Urinary bladder (tissue), 4 donors: ENCODE results near the gene TRDN. TPM values are rescaled to one million over a fixed set of nuclear protein-coding genes. Genes with fewer than 3 reads are reported as not detected.

Experiments
- DNase-seq: peaks from one replicate; pipeline ENCODE4 v3.0.0-alpha.2; 2015; ENCODE audit errors: extremely low spot score
- H3K27ac ChIP-seq: one replicate; pipeline ENCODE4 v1.5.1; 2013; ENCODE audit warnings: low read depth, mild to moderate bottlenecking, moderate library complexity
- H3K36me3 ChIP-seq: one replicate; pipeline ENCODE4 v1.6.1; 2013; ENCODE audit warnings: mild to moderate bottlenecking, moderate library complexity; ENCODE audit not compliant: insufficient read depth
- H3K4me1 ChIP-seq: one replicate; pipeline ENCODE4 v1.6.1; 2013; ENCODE audit warnings: mild to moderate bottlenecking, moderate library complexity; ENCODE audit not compliant: insufficient read depth
- H3K4me3 ChIP-seq: one replicate; pipeline ENCODE4 v1.5.1; 2013; ENCODE audit warnings: low read depth, low read length
- WGBS: extraction: QIAGEN DNeasy Blood & Tissue Kit; methylation state at CpG from one replicate; pipeline ENCODE4 v1.1.7; 2013; 5-methylcytosine and 5-hydroxymethylcytosine counted together
- polyA plus RNA-seq: library from polyadenylated mRNA; stranded (reverse); fragments of 200-250 nt; gene quantifications from one replicate; pipeline ENCODE4 v1.2.3, GENCODE V29; 2013
- total RNA-seq: library from RNA; depleted of rRNA; stranded (reverse); fragments of >200 nt; gene quantifications from one replicate; pipeline ENCODE4 v1.2.3, GENCODE V29; 2014
- donor health status: healthy with polysubstance abuse.
- donor health status: healthy.

The TRDN gene
- total and polyA plus RNA-seq, 2 donors: 0.09 to 13.5 TPM

DNA sequence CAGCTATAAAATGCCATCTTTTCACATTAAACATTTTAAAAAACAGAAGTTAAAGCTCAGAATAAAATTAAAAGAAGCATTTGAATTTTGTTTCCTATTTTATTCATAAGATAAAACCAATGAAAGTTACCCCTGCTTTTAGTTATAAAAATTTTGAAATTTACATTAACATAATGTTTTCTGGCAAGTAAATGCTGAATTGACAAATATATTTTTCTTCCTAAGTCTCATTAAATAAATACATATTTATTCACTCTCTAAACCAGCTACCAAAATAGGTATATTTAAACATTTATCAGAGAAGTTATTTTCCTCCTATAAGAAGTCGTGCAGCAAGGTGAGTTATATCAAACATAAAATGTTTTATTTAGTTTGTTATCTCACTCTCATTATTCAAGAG, 213.6 kb downstream of the TRDN start:
- Histone ChIP-seq H3K4me1 (no peaks in the 10 kb centered on the region), H3K4me3 (no peak overlapping the region), H3K27ac (no peak overlapping the region), H3K36me3 (no peaks in the 10 kb centered on the region)
- no peak for DNase-seq
- WGBS: 59% methylated on average over 1 of the region's 1 CpG

DNA sequence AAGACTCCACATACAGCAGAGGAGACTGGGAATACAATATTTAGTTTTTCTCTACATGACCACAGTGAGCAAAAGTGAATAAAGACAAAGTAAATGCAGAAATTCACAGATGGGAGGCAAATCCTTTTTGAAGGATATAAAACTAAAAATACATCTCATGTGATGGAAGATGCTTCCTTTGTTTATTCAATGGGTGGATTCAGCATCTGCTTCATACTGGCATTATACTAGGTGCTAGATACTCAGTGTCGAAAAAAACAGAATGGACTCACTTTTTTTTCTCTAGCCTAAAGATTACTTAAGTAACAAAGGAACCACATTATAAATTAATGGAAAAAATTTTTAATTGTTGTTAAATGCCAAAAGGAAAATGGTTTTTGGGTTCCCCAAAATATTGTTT, 216.2 kb downstream of the TRDN start:
- 65% methylated on average over 1 of the region's 1 CpG for WGBS
- Histone ChIP-seq H3K4me1 (no peaks in the 10 kb centered on the region), H3K27ac (no peak overlapping the region), H3K4me3 (no peak overlapping the region), H3K36me3 (no peaks in the 10 kb centered on the region)
- DNase-seq: no peak

DNA sequence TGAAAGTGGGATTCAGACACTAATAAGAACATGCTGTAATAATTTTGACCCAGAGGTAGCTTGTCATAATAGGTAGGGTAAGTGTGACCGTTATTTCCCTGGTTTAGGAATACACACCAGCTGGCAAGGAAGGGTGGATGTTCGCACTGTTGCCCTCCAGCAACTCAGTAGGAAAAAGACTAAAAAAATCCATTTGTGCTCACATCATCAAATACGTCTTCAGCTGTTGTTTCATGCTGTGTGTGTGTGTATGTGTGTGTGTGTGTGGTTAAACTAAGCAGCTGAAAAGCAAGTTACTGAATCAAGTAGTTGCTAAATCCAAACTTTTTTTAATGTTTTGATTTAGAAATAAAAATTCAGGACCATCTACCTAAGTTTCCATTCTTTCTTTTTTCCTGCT, 218.7 kb downstream of the TRDN start:
- Histone ChIP-seq H3K27ac (no peak overlapping the region), H3K36me3 (no peaks in the 10 kb centered on the region), H3K4me1 (no peaks in the 10 kb centered on the region), H3K4me3 (no peak overlapping the region)
- 65% methylated on average over 3 of the region's 3 CpGs for WGBS
- no peak for DNase-seq

DNA sequence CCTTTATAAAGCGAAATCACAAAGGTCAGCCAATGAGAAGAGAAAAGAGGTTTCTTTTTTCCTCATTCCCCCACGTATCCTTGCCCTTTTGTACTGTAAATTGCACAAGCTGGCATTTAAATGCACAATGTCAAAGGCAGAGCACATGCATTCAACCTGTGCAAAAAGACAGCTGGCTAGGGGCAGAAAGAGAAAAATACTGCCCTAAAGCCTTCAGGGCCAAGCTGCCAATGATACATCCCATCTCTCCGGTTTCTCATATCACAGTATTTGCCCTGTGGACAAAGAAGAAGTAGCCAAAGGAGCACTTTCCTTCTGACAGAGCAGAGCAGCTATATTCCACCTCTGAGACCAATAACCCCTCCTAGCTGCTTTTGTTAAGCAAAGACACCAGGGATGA, 219.2 kb downstream of the TRDN start:
- Histone ChIP-seq H3K4me1 (no peaks in the 10 kb centered on the region), H3K4me3 (no peak overlapping the region), H3K36me3 (no peaks in the 10 kb centered on the region), H3K27ac (no peak overlapping the region)
- DNase-seq: no peak
- 68% methylated on average over 3 of the region's 3 CpGs for WGBS

DNA sequence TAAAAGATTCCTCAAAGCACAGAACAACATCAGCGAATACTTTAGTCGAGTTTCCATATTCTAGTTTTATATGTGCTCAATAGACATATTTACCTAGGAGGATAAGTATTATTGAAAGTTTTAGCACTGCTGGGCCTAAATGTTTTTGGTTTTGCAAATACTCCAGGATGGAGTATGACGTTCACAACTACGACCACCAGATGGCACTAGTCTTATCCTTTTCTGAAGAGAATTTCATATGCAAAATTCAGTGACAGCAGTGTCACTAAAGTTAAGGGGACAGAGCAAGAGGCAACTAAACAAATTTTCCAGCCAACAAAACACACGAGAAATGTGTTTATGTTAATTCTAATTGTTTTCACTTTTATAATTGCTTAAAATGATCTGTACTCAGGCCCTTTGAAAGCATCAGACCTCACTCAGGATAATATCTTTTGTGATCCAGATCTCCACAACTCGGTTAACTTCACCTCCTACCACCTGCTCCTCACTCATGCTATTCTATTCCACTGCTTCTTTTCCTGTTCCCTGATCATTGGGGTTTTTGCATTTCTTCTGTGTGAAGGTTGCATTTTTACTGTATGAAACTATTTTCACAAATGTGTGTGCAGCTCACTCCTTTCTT, 220.8 kb downstream of the TRDN start:
- DNase-seq: peak; percentile 23
- no peak overlapping the region for H3K27ac ChIP-seq
- H3K4me1 ChIP-seq: no peaks in the 10 kb centered on the region
- WGBS: 12% methylated on average over 6 of the region's 6 CpGs
- H3K4me3 ChIP-seq: no peak overlapping the region
- H3K36me3 ChIP-seq: no peaks in the 10 kb centered on the region

DNA sequence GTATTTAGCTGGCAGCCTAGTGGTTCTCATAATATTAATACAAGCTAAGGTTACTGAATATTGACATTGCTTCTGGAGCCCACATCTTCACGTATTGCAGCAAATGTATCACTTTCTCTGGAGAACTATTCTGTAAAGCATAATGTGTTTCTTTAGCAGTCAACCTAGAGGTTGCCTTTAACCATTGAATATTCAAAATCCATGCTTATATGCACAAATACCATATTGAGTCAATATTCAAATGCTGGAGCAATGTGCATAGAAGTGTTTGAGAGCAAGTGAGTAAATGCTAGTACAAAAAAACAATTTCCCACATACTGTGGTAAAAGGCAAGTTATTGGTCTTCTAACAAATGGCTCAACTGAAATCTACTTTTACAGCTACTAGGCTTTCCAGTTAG, 231.8 kb downstream of the TRDN start:
- 90% methylated on average over 1 of the region's 1 CpG for WGBS
- no peak overlapping the region for H3K27ac ChIP-seq
- H3K4me3 ChIP-seq: no peak overlapping the region
- no peaks in the 10 kb centered on the region for H3K4me1 ChIP-seq
- no peaks in the 10 kb centered on the region for H3K36me3 ChIP-seq
- DNase-seq: no peak

DNA sequence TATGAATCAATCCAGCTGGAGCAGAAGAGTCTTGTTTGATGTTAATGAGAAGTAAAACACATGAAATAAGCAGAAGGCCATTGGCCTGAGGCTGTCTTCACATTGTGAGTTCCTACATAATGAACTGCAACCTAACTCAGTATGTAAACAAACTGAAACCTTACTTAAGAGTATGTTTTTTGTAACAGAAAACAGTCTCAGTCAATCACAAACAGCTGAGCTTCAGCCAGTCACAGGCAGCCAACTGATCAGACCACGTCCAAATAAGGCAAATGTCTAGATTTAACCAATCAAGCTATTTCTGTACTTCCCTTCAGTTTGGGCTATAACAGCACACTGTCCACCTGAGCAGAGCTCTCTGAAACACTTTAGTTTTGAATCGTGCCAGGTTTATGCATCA, 234.7 kb downstream of the TRDN start:
- H3K36me3 ChIP-seq: no peaks in the 10 kb centered on the region
- no peak overlapping the region for H3K4me3 ChIP-seq
- WGBS: 52% methylated on average over 2 of the region's 2 CpGs
- H3K4me1 ChIP-seq: no peaks in the 10 kb centered on the region
- H3K27ac ChIP-seq: no peak overlapping the region
- no peak for DNase-seq

DNA sequence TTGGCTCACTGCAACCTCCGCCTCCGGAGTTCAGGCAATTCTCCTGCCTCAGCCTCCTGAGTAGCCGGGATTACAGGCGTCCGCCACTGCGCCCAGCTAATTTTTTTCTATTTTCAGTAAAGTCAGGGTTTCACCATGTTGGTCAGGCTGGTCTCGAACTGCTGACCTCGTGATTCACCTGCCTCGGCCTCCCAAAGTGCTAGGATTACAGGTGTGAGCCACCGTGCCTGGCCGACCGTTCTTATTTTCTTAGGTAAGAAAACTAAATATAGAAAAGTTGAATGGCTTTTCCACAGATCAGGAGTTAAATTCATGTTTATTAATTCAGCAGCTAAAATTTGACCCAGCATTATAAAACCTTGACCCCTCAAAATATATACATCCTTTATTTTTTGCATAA, 238.7 kb downstream of the TRDN start:
- Histone ChIP-seq H3K4me3 (no peak overlapping the region), H3K4me1 (no peaks in the 10 kb centered on the region), H3K27ac (no peak overlapping the region), H3K36me3 (no peaks in the 10 kb centered on the region)
- DNase-seq: no peak
- WGBS: 87% methylated on average over 12 of the region's 12 CpGs

DNA sequence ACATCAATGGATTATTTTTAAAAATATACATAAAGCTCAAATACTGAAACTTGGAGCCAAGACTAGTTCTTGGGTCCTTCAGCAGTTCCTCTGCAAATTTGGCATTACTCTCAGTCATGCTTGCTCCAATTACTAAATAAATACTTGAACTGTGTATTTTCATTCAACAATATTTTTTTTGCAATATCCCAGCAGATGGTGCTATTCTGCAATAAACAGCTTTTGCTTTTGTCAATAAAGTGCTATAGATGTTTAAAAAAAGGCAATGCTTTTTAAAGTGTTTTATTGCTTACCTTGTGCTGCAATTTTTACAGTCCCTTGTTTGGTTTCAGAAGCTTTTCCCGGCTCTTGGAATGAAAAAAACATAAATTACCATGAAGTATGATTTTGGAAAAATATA, 243.4 kb downstream of the TRDN start:
- peak; percentile 2 for DNase-seq
- Histone ChIP-seq H3K27ac (no peak overlapping the region), H3K4me3 (no peak overlapping the region), H3K4me1 (no peaks in the 10 kb centered on the region), H3K36me3 (no peaks in the 10 kb centered on the region)
- WGBS: 14% methylated on average over 1 of the region's 1 CpG

DNA sequence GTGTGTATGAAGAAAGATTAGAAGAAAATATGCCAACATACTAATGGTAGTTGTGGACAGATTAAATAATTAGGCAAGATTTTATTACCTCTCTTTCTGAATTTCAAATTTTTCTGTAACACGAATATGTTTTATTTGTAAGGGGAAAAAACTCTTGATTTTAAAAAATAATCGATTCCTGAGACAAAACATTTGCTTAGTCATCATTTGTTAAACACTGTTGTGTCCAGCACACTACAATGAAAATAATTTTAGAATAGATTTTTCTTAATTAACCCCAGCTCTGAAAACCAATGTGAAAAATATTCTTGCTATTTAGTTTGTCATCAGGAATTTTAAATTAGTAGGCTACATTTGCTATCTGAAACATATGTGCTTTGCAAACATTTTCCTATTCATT, 253.0 kb downstream of the TRDN start:
- Histone ChIP-seq H3K36me3 (no peaks in the 10 kb centered on the region), H3K4me1 (no peaks in the 10 kb centered on the region), H3K27ac (no peak overlapping the region), H3K4me3 (no peak overlapping the region)
- 74% methylated on average over 2 of the region's 2 CpGs for WGBS
- no peak for DNase-seq

DNA sequence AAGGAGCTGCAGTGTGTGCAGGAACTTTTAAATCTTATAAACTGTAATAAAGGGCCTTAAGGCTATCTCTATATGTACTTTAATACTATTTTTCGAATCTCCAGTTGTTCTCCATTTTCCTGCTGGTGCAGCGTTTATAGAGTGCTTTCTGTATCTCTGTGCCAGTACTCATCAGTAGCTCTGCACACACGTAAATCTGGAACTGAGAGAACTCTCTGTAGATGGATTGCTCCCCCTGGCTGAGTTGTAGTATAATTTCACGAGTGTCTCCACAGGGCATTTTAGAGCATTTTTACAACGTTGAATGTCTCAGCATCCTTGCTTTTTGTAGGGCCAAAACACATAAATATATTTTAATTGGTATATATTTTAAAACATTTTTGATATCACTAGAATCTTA, 256.5 kb downstream of the TRDN start:
- DNase-seq: no peak
- Histone ChIP-seq H3K4me1 (no peaks in the 10 kb centered on the region), H3K27ac (no peak overlapping the region), H3K4me3 (no peak overlapping the region), H3K36me3 (no peaks in the 10 kb centered on the region)
- WGBS: 14% methylated on average over 5 of the region's 5 CpGs

DNA sequence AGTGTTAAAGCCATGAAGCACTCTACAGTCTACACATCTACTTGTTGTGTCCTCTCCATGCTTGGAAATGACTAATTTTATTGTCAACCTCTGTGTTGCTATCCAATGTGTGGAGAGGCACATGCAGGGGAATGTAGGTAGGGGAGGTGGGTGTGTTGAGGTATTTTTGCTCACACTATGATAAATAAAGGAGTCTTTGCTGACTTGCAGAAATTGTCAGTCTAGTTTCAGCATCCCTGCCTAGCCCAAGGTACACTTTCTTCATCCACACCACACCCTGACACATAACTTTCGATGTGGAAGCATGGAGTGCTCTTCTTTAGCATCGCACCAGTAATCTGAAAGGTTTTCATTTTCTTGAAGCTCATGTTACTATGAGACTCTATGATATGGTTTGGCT, 264.0 kb downstream of the TRDN start:
- DNase-seq: no peak
- 91% methylated on average over 2 of the region's 2 CpGs for whole genome bisulfite sequencing
- Histone ChIP-seq H3K4me3 (no peak overlapping the region), H3K27ac (no peak overlapping the region), H3K4me1 (no peaks in the 10 kb centered on the region), H3K36me3 (no peaks in the 10 kb centered on the region)

DNA sequence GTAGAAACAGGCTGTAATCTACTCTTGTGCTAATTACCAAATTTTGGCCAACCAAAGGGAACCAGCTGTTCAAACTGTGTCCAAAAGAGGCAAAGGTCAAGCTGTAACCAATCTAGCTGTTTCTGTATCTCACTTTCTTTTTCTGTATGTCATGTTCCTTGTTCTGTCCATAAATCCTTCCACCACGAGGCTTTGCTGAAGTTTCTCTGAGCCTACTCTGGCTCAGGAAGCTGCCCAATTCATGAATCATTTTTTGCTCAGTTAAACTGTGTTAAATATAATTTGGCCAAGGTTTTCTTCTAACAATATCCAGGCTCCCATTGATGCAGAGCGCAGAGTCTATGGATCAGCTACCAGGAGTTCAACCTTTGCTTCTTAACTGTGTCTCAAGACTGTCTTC, 272.8 kb downstream of the TRDN start:
- Histone ChIP-seq H3K36me3 (no peaks in the 10 kb centered on the region), H3K27ac (no peak overlapping the region), H3K4me1 (no peaks in the 10 kb centered on the region), H3K4me3 (no peak overlapping the region)
- DNase-seq: no peak
- WGBS: 71% methylated on average over 2 of the region's 2 CpGs

DNA sequence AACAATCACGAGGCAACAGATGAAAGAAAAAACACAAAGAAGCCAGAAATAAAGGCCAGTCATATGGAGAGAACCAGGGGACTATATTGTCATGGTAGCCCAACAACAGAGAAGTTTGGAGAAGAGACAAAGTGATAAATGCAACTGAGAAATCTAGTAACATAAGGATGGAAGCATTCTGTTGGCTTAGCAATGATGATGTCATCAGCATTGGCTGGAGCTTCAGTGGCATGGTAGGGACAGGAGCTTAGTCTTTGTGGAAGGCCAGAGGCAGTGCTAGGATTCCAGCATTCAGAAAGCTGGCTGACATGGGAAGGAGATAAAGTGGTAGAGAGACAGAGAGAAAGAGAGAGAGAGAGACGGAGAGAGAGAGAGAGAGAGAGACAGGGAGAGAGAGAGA, 276.4 kb downstream of the TRDN start:
- no peak overlapping the region for H3K27ac ChIP-seq
- no peaks in the 10 kb centered on the region for H3K4me1 ChIP-seq
- no peaks in the 10 kb centered on the region for H3K36me3 ChIP-seq
- no peak overlapping the region for H3K4me3 ChIP-seq
- no peak for DNase-seq
- WGBS: 54% methylated on average over 2 of the region's 2 CpGs

DNA sequence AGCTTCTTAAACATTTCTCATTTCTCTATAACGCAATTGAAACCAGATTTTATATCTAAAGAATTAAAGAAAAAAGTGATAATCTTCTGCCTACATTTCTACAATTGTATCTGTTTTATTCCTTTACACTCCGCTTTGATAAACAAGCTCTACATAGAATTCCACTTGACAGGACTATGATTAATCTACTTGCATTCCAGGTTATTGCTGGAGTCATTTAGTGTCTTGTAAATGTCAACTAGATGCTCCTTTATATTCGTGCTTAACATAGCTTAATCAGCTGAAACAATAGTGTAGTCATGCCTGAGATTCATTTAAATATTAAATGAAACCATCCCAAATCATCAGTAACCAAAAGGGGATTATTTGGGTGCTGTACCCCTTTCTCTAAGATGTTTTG, 284.0 kb downstream of the TRDN start:
- DNase-seq: no peak
- no peak overlapping the region for H3K4me3 ChIP-seq
- 39% methylated on average over 3 of the region's 3 CpGs for WGBS
- H3K36me3 ChIP-seq: no peaks in the 10 kb centered on the region
- H3K4me1 ChIP-seq: no peaks in the 10 kb centered on the region
- no peak overlapping the region for H3K27ac ChIP-seq
